Measurements from ENCODE around the gene COL2A1.
"Not testable (repeated sequence)": the region's sequence is repeated elsewhere in the genome, so short reads cannot be mapped to it uniquely, and the experiment has no call there.

Gene COL2A1

DNA sequence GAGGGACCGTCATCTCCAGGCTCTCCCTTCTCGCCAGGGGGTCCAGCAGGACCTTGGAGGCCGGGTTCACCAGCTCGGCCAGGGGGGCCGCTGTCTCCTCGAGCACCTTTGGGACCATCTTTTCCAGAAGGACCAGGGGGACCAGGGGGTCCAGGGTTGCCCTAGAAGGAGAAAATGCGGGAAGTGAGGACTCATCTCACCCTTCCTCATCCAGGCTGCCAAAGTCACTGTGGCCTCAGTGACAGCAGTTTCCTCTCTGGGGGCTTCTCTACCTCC is 25.7 kb downstream of the COL2A1 start:
- DNase-seq (ENCODE audit: extremely low read depth in 1 of 2, low read depth in 1 of 2): no peak

DNA sequence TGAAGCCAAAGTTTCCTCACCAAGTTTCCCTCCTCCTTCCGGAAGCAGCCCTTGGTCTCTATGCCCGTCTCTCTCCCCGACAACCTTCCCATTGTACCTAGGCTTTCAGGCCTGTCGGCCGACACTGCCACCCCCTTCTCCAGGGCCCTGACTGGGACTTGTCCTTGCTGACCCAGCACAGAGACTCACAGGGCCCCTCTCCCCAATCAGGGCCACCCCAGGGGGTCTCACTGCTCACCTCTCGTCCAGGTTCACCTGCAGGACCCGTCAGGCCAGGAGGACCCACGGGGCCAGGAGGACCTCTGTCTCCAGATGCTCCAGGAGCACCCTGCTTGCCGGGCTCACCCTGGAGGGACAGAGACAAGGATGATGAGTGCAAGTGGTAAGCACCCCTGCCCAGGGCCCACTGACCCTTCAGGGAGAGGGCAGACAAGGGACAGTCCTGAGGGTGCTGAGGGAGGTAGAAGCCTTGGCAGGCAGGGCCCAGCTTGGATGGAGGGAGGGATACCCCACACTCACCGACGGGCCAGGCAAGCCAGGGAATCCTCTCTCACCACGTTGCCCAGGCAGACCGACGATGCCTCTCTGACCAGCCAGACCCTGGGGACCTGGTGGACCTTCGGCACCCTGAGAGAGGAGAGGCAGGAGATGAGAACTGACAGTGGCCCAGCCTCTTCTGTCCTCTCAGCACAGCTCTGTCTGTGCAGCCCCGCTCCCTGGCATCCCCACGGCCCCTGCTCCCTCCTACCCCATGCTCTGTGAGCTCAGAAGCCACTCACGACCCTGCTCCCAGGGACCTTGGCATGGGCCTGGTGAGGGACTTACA is 26.3 kb downstream of the COL2A1 start:
- no peak for DNase-seq (ENCODE audit: extremely low read depth in 1 of 2, low read depth in 1 of 2)

DNA sequence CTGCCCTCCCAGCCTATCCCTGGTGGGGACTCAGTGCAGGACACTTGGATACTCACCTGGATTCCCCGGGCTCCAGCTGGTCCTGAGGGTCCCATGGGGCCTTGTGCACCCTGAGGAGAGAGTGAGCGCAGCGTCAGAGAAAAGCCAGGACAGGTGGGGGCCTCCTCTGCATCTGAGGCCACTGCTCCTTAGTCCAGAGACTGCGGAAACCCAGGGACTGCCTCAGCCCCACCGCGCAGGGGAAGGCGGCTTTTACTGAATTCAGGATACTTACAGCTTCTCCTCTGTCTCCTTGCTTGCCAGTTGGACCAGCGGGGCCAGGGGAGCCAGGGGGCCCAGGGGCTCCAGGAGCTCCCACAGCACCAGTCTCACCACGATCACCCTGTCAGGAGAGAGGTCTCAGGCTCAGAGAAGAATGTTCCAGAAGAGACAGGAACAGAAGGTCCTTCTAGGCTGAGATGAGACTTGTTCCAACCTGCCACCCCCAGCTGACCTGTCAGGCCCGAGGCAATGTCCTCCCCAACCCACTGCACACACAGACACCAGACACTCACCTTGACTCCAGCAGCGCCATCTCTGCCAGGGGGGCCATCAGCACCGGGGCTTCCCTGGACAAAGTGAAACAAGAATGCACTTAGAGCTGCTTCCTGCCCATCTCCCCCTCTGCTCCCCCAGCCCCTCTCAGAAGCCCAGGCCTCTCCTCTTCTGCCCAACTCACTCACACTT is 27.1 kb downstream of the COL2A1 start:
- DNase-seq (ENCODE audit: extremely low read depth in 1 of 2, low read depth in 1 of 2): no peak

DNA sequence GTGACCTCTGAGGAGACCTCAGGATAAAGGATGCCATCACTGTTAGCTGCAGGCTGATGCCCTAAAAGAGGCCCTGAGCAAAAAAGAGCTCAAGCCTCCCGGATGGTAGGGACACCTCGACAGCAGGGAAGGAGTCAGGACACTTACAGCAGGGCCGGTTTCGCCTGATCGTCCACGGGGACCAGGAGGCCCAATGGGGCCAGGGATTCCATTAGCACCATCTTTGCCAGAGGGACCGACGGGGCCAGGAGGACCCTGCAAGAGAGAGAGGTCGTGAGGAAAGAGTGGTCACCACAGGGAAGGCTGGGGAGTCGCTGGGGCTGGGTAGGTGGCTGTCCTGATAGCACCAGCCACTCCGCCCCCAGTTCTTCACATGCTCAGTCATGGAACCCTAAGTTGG is 28.5 kb downstream of the COL2A1 start:
- DNase-seq (ENCODE audit: extremely low read depth in 1 of 2, low read depth in 1 of 2): no peak

DNA sequence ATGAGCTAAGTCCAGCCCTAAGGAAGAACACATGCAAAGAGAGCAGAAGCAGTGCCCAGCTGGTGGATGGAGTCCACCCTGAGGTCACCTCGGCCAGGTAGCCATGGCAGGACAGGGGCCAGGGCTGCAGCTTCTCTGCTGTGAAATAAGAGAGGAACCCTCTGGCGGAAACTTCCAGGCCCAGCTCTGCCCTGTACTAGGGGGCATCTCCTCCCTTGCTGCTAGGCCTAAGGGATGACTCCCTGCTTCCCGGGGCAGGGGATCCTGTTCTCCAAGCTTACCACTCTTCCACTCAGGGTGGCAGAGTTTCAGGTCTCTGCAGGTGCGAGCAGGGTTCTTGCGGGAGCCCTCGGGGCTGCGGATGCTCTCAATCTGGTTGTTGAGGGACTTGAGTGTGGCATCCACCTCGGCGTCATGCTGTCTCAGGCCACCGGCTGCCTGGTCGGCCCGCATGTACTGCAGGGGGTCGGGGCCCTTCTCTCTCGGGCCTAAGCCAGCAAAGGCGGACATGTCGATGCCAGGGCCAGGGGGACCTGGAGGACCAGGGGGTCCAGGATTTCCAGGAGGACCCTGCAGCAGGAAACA is 29.1 kb downstream of the COL2A1 start:
- DNase-seq (ENCODE audit: extremely low read depth in 1 of 2, low read depth in 1 of 2): no peak

DNA sequence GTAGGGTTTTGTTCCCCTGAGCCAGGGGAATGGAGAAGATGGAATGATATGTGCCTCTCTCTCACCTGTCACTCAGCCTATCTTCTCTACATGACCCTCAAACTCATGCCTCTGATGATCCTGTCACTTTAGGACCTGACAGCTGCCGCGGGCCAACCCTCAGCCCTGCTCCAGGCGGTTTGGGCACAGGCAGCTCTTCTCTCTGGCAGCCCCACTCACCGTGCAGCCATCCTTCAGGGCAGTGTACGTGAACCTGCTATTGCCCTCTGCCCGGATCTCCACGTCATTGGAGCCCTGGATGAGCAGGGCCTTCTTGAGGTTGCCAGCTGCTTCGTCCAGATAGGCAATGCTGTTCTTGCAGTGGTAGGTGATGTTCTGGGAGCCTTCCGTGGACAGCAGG is 30.4 kb downstream of the COL2A1 start:
- no peak for DNase-seq (ENCODE audit: extremely low read depth in 1 of 2, low read depth in 1 of 2)

DNA sequence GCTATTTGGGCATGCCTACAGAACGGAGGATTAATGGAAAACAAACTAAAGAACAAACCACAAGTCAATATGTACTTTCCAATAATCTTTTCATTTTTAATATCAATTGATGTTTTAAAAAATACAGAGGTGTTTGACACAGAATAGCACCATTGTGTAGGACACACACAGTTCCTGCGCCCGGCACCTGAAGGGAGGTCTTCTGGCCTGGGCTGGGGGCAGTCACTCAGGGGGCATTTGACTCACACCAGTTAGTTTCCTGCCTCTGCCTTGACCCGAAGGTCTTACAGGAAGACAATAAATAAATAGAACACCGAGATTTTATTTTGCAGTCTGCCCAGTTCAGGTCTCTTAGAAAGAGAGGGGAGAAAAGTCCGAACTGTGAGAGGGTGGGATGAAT is 31.4 kb downstream of the COL2A1 start:
- DNase-seq (ENCODE audit: extremely low read depth in 1 of 2, low read depth in 1 of 2): no peak

DNA sequence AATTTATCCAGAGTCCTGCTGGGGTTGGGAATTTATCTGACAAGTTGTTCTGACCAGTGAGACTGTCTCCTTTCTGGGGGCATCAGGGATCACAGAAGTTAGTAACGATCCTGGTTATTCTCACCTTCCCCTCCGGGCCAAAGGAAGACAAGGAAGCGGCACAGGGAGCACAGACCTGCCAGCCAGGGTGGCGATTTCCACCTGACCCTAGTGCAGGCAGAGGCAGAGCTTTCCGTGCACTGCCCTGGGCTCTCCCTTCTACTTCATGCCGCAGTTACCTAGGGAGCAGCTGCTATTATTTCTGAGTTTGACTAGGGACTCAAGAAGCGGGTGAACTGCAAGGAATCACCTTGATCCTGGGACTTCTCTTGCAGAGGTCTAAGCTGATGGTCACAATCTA is 33.4 kb downstream of the COL2A1 start:
- no peak for DNase-seq (ENCODE audit: extremely low read depth in 1 of 2, low read depth in 1 of 2)

DNA sequence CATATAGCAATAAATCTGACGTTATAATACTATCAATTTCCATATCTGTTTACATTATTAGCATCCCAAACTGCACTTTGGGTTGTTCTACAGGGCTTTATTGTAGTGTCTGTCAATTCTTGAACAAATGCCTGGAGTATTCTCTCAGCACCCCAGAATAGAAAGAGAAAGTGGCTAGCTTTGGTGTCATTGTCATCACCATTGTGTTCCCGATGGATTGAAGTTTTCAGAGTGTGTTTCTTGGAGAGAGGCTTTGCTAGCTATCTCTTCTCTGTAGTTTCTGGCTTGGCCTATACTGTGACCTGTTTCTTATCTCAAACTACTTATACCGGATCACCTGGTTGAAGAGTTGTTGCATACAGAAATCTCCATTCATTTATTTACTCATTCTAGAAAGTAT is 34.4 kb downstream of the COL2A1 start:
- DNase-seq (ENCODE audit: extremely low read depth in 1 of 2, low read depth in 1 of 2): no peak

DNA sequence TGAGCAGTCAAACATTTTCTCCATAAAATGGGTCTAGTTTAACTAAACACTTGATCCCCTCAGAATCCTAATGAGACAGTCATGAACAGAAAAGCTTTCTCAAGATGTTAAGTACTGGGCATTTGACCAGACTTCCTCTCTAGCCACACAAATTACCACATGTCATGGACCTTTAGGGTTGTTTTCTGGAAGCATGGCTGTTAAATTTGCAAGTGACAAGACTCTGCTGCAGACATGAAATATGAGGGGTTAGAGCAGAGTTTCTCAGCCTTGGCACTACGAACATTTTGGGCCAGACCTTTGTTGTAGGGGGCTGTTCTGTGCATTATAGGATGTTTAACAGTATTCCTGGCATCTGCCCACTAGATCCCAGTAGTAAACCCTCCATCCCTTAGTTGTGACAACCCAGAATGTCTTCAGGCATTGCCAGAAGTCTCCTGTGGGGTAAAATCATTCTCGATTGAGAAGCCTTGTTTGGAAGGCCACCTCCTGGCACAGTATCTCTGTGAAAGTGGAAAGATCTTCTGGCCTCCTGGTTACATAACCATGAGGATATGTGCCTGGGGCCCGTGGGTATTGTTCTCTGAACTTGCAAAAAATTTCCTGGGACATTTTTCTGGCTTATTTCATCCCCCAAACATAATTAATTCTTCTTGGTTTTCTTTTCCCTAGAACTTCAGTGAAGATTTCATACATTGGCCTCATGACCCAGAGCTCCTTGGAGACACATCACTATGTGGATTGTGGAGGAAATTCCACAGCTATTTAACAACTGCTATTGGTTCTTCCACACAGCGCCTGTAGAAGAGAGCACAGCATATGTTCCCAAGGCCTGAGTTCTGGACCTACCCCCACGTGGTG is 36.6 kb downstream of the COL2A1 start:
- DNase-seq (ENCODE audit: extremely low read depth in 1 of 2, low read depth in 1 of 2): no peak

DNA sequence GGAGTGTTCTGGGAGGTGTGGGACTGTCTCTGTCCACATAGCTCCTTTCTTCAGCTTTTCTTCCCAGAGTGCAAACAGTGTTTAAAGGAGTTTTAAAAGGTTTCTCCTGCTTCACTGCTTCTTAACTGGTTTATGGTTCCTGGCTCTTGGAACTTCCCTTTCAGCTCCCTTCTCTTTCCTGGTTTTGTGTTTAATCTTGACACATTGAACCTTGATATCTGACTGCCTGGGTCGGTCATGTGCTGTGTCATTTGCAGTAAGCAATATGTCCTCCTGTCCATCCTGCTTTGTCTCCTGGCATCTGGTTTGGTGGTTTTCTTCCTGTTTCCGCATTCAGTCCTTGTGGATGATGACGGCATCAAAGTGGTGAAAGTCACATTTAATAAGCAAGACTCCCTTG is 38.7 kb downstream of the COL2A1 start:
- no peak for DNase-seq (ENCODE audit: extremely low read depth in 1 of 2, low read depth in 1 of 2)

DNA sequence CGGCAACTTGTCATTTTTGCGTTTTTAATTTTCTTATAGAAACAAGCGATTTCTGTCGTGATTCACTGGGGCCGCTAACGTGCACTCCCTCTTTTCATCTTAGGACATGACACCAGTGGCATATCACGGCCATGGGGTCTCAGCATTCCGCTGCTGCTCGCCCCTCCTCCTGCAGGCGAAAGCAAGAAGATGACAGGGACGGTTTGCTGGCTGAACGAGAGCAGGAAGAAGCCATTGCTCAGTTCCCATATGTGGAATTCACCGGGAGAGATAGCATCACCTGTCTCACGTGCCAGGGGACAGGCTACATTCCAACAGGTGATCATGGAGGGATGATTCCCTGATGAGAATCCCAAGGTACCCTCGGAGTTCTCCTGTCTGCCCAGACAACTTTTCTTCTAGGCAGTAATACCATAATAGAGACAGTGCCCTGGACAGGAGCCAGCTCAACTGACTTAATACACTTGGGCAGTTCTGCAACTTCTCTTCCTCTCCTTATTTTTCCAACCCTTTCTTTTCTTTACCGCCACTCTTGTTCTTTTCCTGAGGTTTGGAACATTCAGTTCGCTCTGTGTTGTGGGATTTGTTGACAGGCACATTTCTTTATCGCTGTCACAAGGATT is 40.1 kb downstream of the COL2A1 start:
- DNase-seq (ENCODE audit: extremely low read depth in 1 of 2, low read depth in 1 of 2): no peak

DNA sequence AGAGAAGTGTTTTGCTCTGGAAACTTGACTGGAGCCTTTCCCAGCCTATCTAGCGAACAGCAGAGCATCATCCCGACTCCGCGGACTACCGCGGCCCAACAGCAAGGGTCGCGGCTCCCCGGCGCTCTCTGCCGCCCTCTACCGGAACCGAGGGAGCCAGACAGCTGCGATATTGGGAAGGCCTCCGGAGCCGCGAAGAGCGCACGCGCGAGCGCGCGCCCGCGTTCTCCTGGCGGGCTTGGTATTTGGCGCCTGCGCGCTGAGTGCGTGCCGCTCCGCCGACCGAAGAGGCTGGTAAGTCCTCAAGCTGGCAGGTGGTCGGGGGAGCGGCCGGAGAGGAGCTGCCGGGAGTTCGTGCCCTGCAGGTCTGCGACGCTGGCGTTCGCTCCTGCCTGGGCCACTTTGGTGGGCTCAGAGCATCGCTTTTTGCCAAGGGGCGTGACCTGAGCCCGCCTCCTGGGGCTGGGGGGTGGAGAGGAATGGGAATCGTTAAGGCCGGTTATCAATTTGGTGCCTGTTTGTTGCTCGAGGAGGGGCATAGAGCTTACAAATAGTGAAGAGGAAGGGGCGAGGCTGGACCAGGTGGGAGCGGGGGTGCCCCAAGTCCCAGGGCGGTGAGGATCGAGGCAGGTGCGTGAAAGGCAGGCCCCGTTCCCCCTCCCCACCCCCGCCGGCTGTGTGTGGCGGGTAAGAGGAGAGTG is 40.8 kb downstream of the COL2A1 start, which contains the start of gene TMEM106C:
Gene TMEM106C, plus strand, starts transcription at position 257 of the 701 bp plus-strand sequence. CDS start 641 bp downstream, outside the sequence.
- DNase-seq (ENCODE audit: extremely low read depth in 1 of 2, low read depth in 1 of 2): peak; percentile 72 to 87

DNA sequence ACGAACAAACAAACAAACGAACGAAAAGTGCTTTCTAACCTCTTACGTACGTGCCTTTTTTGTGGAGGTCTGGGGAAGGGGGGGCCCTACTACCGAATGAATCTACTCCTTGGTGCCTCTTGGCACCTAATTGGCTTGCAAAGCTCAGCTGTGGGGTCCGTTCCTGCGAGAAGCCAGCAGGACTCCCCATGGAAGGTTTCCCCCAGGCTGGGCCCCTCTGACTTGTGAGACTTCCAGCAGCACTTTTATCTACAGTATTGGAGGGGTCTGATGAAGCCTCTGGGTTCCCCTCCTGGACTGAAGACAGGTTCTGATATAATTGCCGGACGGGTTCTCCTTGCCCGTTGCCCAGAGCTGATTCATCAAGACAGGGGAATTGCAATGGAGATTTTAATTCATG is 42.1 kb downstream of the COL2A1 start:
- DNase-seq (ENCODE audit: extremely low read depth in 1 of 2, low read depth in 1 of 2): no peak

DNA sequence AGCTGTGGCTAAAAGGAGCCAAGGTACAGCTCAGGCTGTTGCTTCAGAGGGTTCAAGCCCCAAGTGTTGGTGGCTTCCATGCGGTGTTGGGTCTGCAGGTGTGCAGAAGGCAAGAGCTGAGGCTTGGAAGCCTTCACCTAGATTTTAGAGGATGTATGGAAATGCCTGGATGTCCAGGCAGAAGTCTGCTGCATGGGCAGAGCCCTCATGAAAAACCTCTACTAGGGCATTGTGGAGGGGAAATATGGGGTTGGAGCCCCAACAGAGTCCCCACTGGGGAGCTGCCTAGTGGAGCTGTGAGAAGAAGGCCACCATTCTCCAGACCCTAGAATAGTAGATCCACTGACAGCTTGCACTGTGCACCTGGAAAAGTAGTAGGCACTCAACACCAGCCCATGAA is 46.6 kb downstream of the COL2A1 start:
- DNase-seq (ENCODE audit: extremely low read depth in 1 of 2, low read depth in 1 of 2): not testable (repeated sequence)

DNA sequence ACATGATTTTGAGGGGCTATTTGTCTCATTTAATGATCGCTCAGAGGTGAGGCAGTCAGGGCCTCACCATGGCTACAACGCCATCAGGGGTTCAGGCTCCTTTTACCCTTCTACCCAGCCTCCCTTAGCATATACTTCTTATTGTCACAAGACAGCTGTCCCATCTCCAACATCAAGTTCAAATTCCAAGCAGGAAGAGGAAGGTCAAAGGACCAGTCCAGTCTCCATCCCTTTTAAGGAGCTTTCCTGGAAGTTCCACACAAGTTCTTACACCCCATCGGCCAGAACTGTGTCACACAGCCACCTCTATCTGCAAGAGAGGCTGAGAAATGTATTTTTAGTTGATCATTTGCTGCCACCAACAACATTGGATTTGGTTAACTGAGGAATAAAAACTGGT is 49.2 kb downstream of the COL2A1 start:
- DNase-seq (ENCODE audit: extremely low read depth in 1 of 2, low read depth in 1 of 2): no peak

DNA sequence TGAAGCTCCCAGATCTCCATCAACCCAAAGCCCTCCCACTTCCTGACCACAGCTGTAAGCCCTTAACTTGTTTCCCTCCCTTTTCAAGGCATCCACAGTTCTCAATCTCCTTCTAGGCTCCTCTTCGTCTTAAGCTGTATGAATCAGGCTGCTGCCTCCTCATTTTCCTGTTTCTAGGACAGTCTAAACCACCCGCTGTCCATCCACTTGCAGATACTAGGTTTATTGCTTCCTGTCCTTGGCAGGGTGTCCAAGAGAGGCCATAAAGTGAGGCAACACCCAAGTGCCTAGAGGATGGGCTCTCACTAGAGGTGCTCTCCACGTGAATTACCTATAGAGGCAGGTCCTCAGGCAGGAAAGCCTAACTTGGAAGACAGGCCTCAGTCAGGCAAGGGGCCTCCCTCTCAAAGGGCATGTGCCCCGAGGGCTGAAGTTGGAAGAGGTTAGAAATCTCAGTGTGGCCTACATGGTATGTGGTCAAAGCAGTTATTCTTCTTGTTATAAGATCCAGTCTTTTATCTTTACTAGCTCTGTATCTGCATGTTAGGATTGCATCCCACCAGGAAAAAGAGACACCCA is 49.7 kb downstream of the COL2A1 start:
- DNase-seq (ENCODE audit: extremely low read depth in 1 of 2, low read depth in 1 of 2): no peak

DNA sequence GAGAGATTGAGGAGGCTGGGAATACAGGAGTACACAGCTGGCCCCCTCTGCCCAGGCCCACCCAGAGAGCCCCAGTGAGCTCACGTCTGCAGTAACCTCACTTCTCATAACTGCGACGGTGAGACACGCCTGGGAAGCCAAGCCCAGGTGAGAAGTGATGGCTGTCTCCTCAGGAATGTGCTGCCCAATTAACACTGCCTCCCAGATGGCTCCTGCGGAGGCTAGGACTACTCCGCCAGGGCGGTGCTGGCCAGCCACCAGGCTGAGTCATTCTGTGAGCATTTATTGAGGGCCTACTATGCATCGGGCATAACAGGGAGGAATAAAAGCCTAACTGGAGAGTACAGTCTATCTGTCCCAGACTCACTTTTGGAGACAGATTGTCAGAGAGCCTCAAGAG is 50.2 kb downstream of the COL2A1 start:
- DNase-seq (ENCODE audit: extremely low read depth in 1 of 2, low read depth in 1 of 2): no peak

DNA sequence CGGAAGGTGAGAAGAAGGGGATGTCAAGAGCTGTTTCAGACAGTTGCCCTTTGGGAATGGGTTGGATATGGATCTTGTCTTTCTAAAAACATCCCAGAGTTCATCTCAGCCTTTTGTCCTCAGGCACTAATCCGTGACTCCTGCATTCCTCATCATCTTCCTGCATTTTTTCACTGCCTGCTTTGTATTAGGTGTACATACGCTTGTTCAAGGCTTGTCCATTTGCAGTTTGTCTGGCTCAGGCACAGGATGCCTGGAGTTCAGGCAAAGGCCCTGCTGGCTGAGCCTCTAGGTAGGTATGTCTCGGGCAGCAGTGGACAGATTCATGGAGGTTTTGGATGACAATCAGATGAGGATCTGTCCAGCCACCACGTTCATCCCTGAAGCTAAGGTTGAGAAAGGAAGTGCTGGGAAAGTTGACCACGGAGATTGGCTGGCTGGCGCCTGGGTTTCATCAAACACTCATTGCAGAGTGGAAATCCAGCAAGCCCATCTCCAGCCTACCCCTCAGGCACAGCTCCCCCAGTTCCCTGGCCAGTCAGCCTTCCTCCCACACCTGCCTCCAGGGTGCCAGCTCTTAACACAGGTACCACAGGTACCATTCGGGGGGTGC is 53.3 kb downstream of the COL2A1 start:
- DNase-seq (ENCODE audit: extremely low read depth in 1 of 2, low read depth in 1 of 2): no peak

Data from activated CD8-positive, alpha-beta memory T cell treated with anti-CD3 and anti-CD28 coated beads for 1 hour (primary cell).